Breast epithelium (tissue), 3 donors: ENCODE data around the gene PHPT1.

Experiments
- CTCF ChIP-seq, 3 donors: fragments of 450-650 bp; IDR thresholded peaks; one replicate each; pipeline ENCODE4 v1.5.1; 2016 to 2017; ENCODE audit warnings: antibody characterized with exemption in 3 of 3, mild to moderate bottlenecking in 3 of 3, moderate library complexity in 3 of 3
- POLR2AphosphoS5 ChIP-seq, 3 donors: sonication (generic); formaldehyde crosslinking; IDR thresholded peaks; one replicate each; pipeline ENCODE4 v1.6.1; 2017; ENCODE audit warnings: antibody characterized with exemption in 3 of 3

GRCh38 chr9:136808806-136809158, 40.4 kb upstream of the PHPT1 start:
- TF ChIP-seq POLR2AphosphoS5 (IDR thresholded peaks at IDR 0.05) (no peak), CTCF (IDR thresholded peaks at IDR 0.05) (no peak)
